ENCODE measurements around the gene OR2J1.

Gene OR2J1

DNA sequence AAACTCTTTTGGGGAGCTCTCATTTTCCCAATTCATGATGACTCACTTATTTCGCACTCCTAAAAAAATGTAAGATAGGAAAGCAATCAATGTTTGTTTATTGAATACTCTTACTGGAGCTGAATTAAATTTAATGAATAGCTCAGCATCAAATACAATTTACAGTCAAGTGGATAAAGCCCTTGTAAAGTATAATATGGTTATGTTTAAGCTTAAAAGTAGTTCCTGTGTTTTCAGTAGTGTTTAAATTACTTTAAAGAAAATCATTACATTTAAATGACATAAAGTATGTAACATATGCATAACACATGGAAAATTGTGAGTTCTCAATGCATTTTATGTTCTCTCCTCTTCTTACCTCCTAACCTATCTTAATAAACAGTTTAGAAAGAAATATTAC, 12.1 kb upstream of the OR2J1 start, which contains the start of gene OR2B3:
Gene OR2B3 (minus strand): TSS at position 101 of the 400 bp plus-strand sequence. CDS start 65 bp downstream, at position 36.
- H4K20me1 ChIP-seq (ENCODE audit: insufficient read depth, low read length) = no peaks in the 10 kb centered on the region
- H3K79me2 ChIP-seq (ENCODE audit: insufficient read depth, low read length) = no peaks in the 10 kb centered on the region
- no peak within 1 kb of the TSS for H3K4me2 ChIP-seq (ENCODE audit: low read length)
- no peaks in the 10 kb centered on the region for H3K36me3 ChIP-seq (ENCODE audit: insufficient read depth, low read length)
- no peak within 1 kb of the TSS; the same call in 1 of the 2 replicates for H2AFZ ChIP-seq (ENCODE audit: low read length)
- TF ChIP-seq, protein P1, sequence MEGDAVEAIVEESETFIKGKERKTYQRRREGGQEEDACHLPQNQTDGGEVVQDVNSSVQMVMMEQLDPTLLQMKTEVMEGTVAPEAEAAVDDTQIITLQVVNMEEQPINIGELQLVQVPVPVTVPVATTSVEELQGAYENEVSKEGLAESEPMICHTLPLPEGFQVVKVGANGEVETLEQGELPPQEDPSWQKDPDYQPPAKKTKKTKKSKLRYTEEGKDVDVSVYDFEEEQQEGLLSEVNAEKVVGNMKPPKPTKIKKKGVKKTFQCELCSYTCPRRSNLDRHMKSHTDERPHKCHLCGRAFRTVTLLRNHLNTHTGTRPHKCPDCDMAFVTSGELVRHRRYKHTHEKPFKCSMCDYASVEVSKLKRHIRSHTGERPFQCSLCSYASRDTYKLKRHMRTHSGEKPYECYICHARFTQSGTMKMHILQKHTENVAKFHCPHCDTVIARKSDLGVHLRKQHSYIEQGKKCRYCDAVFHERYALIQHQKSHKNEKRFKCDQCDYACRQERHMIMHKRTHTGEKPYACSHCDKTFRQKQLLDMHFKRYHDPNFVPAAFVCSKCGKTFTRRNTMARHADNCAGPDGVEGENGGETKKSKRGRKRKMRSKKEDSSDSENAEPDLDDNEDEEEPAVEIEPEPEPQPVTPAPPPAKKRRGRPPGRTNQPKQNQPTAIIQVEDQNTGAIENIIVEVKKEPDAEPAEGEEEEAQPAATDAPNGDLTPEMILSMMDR (IDR thresholded peaks at IDR 0.05; ENCODE audit: low read length) = no peak
- no peak for TF ChIP-seq EZH2 (IDR thresholded peaks at IDR 0.05; ENCODE audit: borderline replicate concordance, low read length)
- H3F3A ChIP-seq (ENCODE audit: insufficient read depth, low read length) = no peaks in the 10 kb centered on the region
- H3K4me1 ChIP-seq (ENCODE audit: insufficient read depth, low read length, severe bottlenecking) = no peaks in the 10 kb centered on the region
- H3K27me3 ChIP-seq (ENCODE audit: insufficient read depth, low read length) = no peaks in the 10 kb centered on the region
- H3K27ac ChIP-seq (ENCODE audit: low read depth, low read length, poor library complexity, severe bottlenecking) = no peak within 1 kb of the TSS
- no peak within 1 kb of the TSS for H3K9ac ChIP-seq (ENCODE audit: low read length)
- no peaks in the 10 kb centered on the region for H3K9me2 ChIP-seq (ENCODE audit: low read depth, low read length)
- H3K4me3 ChIP-seq (ENCODE audit: low read depth, low read length, poor library complexity, severe bottlenecking) = no peak within 1 kb of the TSS
- H3K9me3 ChIP-seq (ENCODE audit: low read length) = no peaks in the 10 kb centered on the region

DNA sequence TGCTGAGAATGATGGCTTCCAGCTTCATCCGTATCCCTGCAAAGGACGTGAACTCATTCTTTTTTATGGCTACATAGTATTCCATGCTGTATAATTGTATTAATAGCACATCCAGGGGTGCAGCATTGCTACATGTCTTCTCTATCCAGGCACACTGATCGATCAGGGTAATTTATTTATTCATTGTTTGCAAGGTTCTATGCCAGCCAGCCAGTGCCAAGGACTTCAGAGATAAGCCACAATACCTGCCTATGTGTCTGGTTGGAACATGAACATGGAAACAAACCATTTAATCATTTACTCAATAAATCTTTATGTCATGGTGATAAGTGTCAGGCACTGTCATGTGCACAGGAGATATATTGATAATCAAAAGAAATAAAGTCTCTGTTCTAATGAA, 6.3 kb upstream of the OR2J1 start:
- Histone ChIP-seq H4K20me1 (ENCODE audit: insufficient read depth, low read length) (no peaks in the 10 kb centered on the region), H3K9ac (ENCODE audit: low read length) (no peak overlapping the region), H3K9me2 (ENCODE audit: low read depth, low read length) (no peaks in the 10 kb centered on the region), H3K9me3 (ENCODE audit: low read length) (no peaks in the 10 kb centered on the region), H3K79me2 (ENCODE audit: insufficient read depth, low read length) (no peaks in the 10 kb centered on the region), H3K36me3 (ENCODE audit: insufficient read depth, low read length) (no peaks in the 10 kb centered on the region), H3K4me1 (ENCODE audit: insufficient read depth, low read length, severe bottlenecking) (no peaks in the 10 kb centered on the region), H3K27me3 (ENCODE audit: insufficient read depth, low read length) (no peaks in the 10 kb centered on the region), H3K27ac (ENCODE audit: low read depth, low read length, poor library complexity, severe bottlenecking) (no peak overlapping the region), H3F3A (ENCODE audit: insufficient read depth, low read length) (no peaks in the 10 kb centered on the region), H3K4me2 (ENCODE audit: low read length) (no peak overlapping the region), H3K4me3 (ENCODE audit: low read depth, low read length, poor library complexity, severe bottlenecking) (no peak overlapping the region), H2AFZ (ENCODE audit: low read length) (no peak overlapping the region)
- TF ChIP-seq, protein P1 (IDR thresholded peaks at IDR 0.05; ENCODE audit: low read length) = no peak
- no peak for TF ChIP-seq EZH2 (IDR thresholded peaks at IDR 0.05; ENCODE audit: borderline replicate concordance, low read length)

DNA sequence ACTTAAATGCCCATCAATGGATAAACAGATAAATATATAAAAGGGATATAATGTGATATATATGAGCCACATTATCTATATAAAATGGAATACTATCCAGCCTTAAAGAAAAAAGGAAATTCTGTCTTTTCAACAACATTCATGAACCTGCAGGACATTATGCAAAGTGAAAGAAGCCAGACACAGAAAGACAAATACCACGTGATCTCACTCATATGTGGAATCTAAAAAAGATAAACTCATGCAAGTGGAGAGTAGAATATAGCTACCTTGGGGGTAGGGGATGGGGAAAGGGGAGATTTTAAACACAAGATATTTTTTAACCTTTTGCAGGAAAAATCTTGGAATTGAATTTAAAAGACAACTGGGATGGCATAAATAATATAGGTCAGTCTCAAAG, 1.5 kb upstream of the OR2J1 start:
- no peaks in the 10 kb centered on the region for H3K79me2 ChIP-seq (ENCODE audit: insufficient read depth, low read length)
- H2AFZ ChIP-seq (ENCODE audit: low read length) = no peak overlapping the region
- no peak overlapping the region for H3K9ac ChIP-seq (ENCODE audit: low read length)
- no peak overlapping the region for H3K27ac ChIP-seq (ENCODE audit: low read depth, low read length, poor library complexity, severe bottlenecking)
- no peaks in the 10 kb centered on the region for H3K9me2 ChIP-seq (ENCODE audit: low read depth, low read length)
- no peak overlapping the region for H3K4me3 ChIP-seq (ENCODE audit: low read depth, low read length, poor library complexity, severe bottlenecking)
- no peaks in the 10 kb centered on the region for H3K9me3 ChIP-seq (ENCODE audit: low read length)
- no peak overlapping the region for H3K4me2 ChIP-seq (ENCODE audit: low read length)
- no peaks in the 10 kb centered on the region for H3K27me3 ChIP-seq (ENCODE audit: insufficient read depth, low read length)
- H3K4me1 ChIP-seq (ENCODE audit: insufficient read depth, low read length, severe bottlenecking) = no peaks in the 10 kb centered on the region
- TF ChIP-seq, protein P1 (IDR thresholded peaks at IDR 0.05; ENCODE audit: low read length) = no peak
- TF ChIP-seq EZH2 (IDR thresholded peaks at IDR 0.05; ENCODE audit: borderline replicate concordance, low read length) = no peak
- H4K20me1 ChIP-seq (ENCODE audit: insufficient read depth, low read length) = no peaks in the 10 kb centered on the region
- H3F3A ChIP-seq (ENCODE audit: insufficient read depth, low read length) = no peaks in the 10 kb centered on the region
- H3K36me3 ChIP-seq (ENCODE audit: insufficient read depth, low read length) = no peaks in the 10 kb centered on the region

All from OCI-LY1 (cell line).